ENCODE measurements around the gene HDGFL3.
"Not testable (repeated sequence)": the region's sequence is repeated elsewhere in the genome, so short reads cannot be mapped to it uniquely, and the experiment has no call there.

HDGFL3 gene

GRCh38 chr15:83094583-83094982 is 113.0 kb downstream of the HDGFL3 start:
- no peak for DNase-seq

DNA sequence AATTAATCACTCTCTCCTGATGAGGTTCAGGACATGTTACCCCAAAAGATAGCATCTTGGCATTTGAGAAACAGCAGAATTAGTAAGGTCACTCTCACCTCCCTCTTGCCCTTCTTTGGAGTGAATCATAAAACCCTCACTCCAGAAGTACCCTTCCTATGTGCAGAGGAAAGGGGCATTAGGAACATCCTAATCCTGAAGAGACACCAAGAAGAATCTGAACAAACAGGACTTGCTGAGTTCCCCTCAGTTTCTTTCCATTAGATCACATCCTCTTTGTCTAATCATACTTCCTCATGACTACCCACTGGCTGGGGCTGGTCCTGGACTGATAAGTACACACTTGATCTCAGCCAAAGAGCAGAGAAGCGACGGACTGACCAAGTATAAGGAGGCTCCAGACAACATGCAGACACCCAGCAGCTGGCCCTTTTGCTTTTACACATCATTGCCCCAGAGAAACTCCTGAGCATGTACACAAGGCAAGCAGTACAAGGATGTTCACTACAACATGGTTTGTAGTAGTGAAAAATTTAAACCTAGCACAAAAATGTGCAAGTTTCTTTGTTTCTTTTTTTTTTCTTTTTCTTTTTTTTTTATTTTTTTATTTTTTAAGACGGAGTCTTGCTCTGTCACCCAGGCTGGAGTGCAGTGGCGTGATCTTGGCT is 115.2 kb downstream of the HDGFL3 start:
- no peak for DNase-seq

DNA sequence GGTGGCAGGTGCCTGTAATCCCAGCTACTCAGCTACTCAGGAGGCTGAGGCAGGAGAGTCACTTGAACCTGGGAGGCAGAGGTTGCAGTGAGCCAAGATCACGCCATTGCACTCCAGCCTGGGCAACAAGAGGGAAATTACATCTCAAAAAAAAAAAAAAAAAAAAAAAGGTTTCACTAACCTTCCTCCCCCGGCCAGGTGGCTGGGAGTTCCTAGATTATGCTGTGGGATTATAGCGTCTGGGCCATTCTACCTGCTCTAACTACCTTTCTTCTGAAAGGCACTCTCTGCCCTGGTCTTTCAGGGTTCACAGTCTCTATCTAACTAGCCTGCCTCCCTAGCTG is 115.7 kb downstream of the HDGFL3 start:
- DNase-seq: not testable (repeated sequence)

DNA sequence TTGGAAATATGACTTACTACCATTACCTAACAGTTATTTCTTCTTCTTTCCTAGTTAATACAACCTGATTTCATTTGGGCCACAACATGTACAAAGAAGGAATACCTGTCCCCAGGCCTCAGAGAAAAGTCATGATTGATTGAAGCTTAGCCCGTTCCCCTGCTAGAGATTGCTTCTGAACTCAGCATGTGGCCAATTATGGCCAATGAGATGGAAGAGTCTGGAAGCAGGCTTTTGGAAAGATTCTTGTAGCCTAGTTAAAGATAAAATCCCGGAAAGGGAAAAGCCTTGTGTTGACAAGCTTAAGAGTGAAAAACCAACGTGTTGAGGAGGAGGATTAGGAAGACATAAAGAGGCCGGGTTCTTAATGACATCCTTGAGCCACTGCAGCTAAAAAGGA is 117.2 kb downstream of the HDGFL3 start:
- DNase-seq: no peak

- DNase-seq: no peak
Observed at GRCh38 chr15:83088876-83089275, 118.7 kb downstream of the HDGFL3 start.

DNA sequence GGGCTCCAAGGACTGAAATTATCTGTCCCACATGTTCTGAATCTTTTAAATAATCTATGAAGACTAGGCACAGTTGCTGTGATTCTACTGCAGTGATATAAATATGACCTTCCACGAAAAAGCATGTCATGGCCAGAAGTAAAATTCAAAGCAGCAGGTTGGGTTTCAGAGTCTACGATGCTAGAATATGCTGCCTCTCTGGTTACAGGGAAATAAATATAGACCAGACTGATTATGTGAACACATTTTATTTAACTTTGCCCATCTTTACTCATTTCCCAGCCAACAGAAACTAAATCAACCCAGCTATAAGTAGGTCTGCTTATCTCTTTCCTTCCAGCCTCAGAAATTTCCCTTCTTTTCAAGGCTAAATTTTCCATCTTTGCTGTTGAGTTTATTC is 120.0 kb downstream of the HDGFL3 start:
- no peak for DNase-seq

GRCh38 chr15:83085864-83086552 is 121.6 kb downstream of the HDGFL3 start:
- not testable (repeated sequence) for DNase-seq

GRCh38 chr15:83085461-83085860 is 122.2 kb downstream of the HDGFL3 start:
- not testable (repeated sequence) for DNase-seq

DNA sequence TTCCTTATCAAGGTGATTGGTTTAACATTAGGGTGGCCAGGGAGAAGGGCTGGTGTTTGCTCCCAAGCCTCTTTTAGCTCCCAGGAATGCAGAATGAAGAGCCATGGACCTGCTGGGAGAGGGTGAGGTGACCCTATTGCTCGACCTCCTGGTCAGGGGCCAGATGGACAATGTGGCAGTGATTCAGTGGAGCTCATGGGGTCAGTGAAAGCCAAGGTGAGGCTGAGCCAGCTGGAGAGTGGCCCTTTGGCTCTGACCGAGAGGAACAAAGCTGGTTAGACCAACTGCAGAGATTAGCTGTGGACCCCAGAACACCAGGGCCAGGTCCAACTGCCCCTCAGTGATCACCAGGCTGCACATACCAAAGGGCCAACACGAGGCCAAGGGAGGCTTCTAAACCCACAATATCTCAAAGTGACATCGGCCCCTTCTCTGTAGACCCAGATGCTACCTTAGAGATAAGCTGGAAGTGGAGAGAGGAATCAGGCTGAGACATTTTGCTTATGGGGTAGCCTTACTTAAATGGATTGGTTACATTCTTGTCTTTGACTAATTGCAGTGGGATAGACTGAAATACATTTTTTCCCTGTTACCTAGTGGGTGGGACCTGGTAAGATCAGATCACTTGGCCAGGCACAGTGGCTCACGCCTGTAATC is 124.8 kb downstream of the HDGFL3 start:
- DNase-seq: no peak

DNA sequence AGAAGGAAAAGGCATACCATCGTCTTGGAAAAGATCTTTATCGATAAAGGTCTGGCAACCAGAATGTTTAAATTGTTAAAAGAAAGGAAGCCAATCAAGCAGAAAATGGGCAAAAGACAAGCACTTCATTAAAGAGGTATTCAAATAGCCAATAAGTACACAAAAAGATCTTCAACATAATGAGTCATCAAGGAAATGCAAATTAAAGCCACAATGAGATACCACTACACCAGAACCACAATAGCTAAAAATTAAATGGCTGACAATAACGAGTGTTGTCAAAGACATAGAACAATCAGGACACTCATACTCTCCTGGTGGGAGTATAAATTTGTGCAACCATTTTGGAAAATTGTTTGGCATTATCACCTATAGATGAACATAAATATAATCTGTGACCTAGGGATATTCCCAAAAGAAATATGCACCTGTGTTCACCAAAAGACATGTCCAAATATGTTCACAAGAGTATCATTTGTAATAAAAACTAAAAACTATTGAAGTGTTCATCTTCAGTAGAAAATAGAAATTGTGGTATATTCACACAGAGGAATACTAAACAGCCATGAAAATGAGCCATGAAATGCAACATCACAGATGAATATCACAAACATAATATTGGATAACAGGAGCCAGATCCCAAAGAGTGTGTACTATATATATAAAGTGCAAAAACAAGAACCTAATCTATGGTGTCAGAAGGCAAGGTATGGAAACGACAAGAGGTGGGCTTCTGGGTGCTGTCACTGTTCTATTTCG is 126.2 kb downstream of the HDGFL3 start:
- DNase-seq: no peak

GRCh38 chr15:83078712-83079111 is 128.9 kb downstream of the HDGFL3 start:
- DNase-seq: no peak
